Mesendoderm (in vitro differentiated cells): ENCODE results near the gene KCNJ6.
"Not testable (repeated sequence)": the region's sequence is repeated elsewhere in the genome, so short reads cannot be mapped to it uniquely, and the experiment has no call there.

Experiments used
- DNase-seq: peaks from one replicate; pipeline ENCODE4 v3.0.0; 2013
- H2AK5ac ChIP-seq: 2 replicates; pipeline ENCODE4 v1.6.1; 2013; ENCODE audit warnings: low read length, inconsistent platforms
- H2BK120ac ChIP-seq: 2 replicates; pipeline ENCODE4 v1.6.1; 2013; ENCODE audit warnings: low read depth, mild to moderate bottlenecking, low read length, moderate library complexity, mixed read lengths
- H2BK15ac ChIP-seq: replicated peaks from 2 replicates; pipeline ENCODE4 v1.6.1; 2013; ENCODE audit warnings: low read depth, mild to moderate bottlenecking, moderate library complexity
- H2BK5ac ChIP-seq: 2 replicates; pipeline ENCODE4 v1.6.1; 2013; ENCODE audit warnings: low read length, inconsistent platforms
- H3K18ac ChIP-seq: 2 replicates; pipeline ENCODE4 v1.6.1; 2013; ENCODE audit warnings: mild to moderate bottlenecking, low read length, mixed read lengths
- H3K23ac ChIP-seq: one replicate; pipeline ENCODE4 v1.6.1; 2013; ENCODE audit warnings: low read length
- H3K27ac ChIP-seq: 2 replicates; pipeline ENCODE4 v1.5.1; 2013; ENCODE audit warnings: low read depth, mild to moderate bottlenecking, inconsistent platforms, low read length, moderate library complexity
- H3K27me3 ChIP-seq: 2 replicates; pipeline ENCODE4 v1.6.1; 2013; ENCODE audit warnings: low read length, control low read depth, mild to moderate bottlenecking, inconsistent platforms; ENCODE audit not compliant: insufficient read depth, poor library complexity
- H3K36me3 ChIP-seq: 2 replicates; pipeline ENCODE4 v1.6.1; 2013; ENCODE audit warnings: low read length, inconsistent platforms; ENCODE audit not compliant: control insufficient read depth, insufficient read depth
- H3K4ac ChIP-seq: one replicate; pipeline ENCODE4 v1.6.1; 2013; ENCODE audit warnings: low read depth, mild to moderate bottlenecking, low read length, moderate library complexity
- H3K4me1 ChIP-seq: 2 replicates; pipeline ENCODE4 v1.6.1; 2013; ENCODE audit warnings: low read depth, low read length, inconsistent platforms; ENCODE audit not compliant: control insufficient read depth
- H3K4me2 ChIP-seq: 2 replicates; pipeline ENCODE4 v1.6.1; 2013; ENCODE audit warnings: low read length
- H3K4me3 ChIP-seq: 2 replicates; pipeline ENCODE4 v1.5.1; 2013; ENCODE audit warnings: mild to moderate bottlenecking, low read length
- H3K56ac ChIP-seq: one replicate; pipeline ENCODE4 v1.6.1; 2013; ENCODE audit warnings: low read length
- H3K79me1 ChIP-seq: 2 replicates; pipeline ENCODE4 v1.6.1; 2013; ENCODE audit warnings: low read length, inconsistent platforms
- H3K79me2 ChIP-seq: 2 replicates; pipeline ENCODE4 v1.6.1; 2013; ENCODE audit warnings: mild to moderate bottlenecking, low read length; ENCODE audit not compliant: control insufficient read depth, insufficient read depth
- H3K9ac ChIP-seq: 2 replicates; pipeline ENCODE4 v1.6.1; 2013; ENCODE audit warnings: low read length, inconsistent platforms
- H4K5ac ChIP-seq: one replicate; pipeline ENCODE4 v1.6.1; 2013; ENCODE audit warnings: low read length
- H4K8ac ChIP-seq: one replicate; pipeline ENCODE4 v1.6.1; 2013; ENCODE audit warnings: low read depth, mild to moderate bottlenecking, control low read depth, low read length, moderate library complexity
- WGBS: extraction: QIAGEN DNeasy Blood & Tissue Kit; methylation state at CpG from one replicate; pipeline ENCODE4 v1.1.7; 2013; ENCODE audit warnings: low lambda C conversion rate, missing lambda C conversion rate; ENCODE audit not compliant: insufficient coverage; ENCODE audit errors: extremely low coverage; 5-methylcytosine and 5-hydroxymethylcytosine counted together

KCNJ6 gene

DNA sequence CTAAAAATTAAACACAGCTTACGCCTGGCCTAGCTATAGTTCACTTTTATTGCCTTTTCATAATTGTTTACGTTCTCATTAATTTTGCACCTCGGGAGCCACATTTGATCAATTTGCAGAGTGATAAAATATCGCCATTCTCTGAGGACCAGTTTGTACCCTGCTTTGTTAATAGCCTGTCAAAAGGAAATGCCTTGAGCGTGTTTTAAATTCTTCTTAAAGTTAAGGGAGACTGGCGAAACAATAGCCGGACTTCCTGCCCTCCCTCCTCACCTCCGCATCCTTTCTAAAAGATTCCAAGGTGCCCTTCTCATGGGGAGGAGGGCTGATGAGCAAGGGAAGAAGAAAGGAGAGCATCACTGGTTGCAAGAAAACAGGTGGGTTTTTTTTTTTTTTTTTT lies 271.6 kb downstream of the KCNJ6 start:
- no peak overlapping the region for H3K56ac ChIP-seq
- H3K79me2 ChIP-seq: no peaks in the 10 kb centered on the region
- H2AK5ac ChIP-seq: no peak overlapping the region
- H3K4me2 ChIP-seq: no peak overlapping the region
- no peak overlapping the region for H2BK5ac ChIP-seq
- H3K79me1 ChIP-seq: no peaks in the 10 kb centered on the region
- WGBS: no CpG with 5 or more reads among the region's 8 CpGs
- H3K27me3 ChIP-seq: no peaks in the 10 kb centered on the region
- H2BK15ac ChIP-seq: no peak overlapping the region
- no peak overlapping the region for H4K5ac ChIP-seq
- H3K27ac ChIP-seq: no peak overlapping the region
- no peak overlapping the region for H4K8ac ChIP-seq
- no peak overlapping the region for H3K9ac ChIP-seq
- no peak overlapping the region for H3K4me3 ChIP-seq
- H3K23ac ChIP-seq: no peak overlapping the region
- peak; percentile 61 for DNase-seq
- H3K18ac ChIP-seq: no peak overlapping the region
- H3K36me3 ChIP-seq: no peaks in the 10 kb centered on the region
- H2BK120ac ChIP-seq: no peak overlapping the region
- H3K4me1 ChIP-seq: peaks cover 10% of the 10 kb centered on the region
- no peak overlapping the region for H3K4ac ChIP-seq

DNA sequence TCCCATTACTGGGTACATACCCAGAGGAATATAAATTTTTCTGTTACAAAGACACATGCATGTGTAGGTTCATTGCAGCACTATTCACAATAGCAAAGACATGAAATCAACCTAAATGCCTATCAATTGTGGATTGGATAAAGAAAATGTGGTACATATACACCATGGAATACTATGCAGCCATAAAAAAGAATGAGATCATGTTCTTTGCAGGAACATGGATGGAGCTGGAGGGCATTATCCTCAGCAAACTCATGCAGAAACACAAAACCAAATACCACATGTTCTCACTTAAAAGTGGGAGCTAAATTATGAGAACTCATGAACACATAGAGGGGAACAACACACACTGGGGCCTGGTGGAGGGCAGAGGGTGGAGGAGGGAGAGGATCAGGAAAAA lies 272.4 kb downstream of the KCNJ6 start:
- H3K36me3 ChIP-seq, H2BK120ac ChIP-seq, H3K18ac ChIP-seq, H4K8ac ChIP-seq, H3K4me2 ChIP-seq, H3K9ac ChIP-seq, H3K4ac ChIP-seq, H3K23ac ChIP-seq, H3K27me3 ChIP-seq, H2BK15ac ChIP-seq, H3K27ac ChIP-seq, H3K56ac ChIP-seq, H2BK5ac ChIP-seq, H3K79me1 ChIP-seq, DNase-seq, H3K4me3 ChIP-seq, H4K5ac ChIP-seq, H3K79me2 ChIP-seq, H2AK5ac ChIP-seq: not testable (repeated sequence)
- peaks cover 10% of the 10 kb centered on the region for H3K4me1 ChIP-seq

DNA sequence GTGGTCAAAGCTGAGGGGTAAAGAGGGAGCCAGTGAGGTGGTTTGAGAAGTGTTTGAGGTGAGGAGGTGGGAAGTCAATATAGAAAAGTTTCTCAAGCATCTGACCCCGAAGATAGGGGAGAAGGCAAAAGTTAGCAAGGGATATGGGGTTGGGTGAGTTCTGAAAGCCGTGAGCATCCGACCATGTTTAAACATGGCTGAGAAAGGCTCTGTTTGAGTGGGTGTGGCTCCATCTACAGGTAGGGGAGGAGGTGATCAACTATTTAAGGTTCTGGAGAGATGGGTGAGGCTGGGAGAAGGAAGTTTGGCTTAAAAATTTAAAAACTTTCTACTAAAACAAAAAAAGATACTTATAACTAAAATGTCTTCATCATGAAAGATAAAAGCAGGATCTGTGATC lies 273.8 kb downstream of the KCNJ6 start:
- H3K79me2 ChIP-seq: no peaks in the 10 kb centered on the region
- WGBS: no CpG with 5 or more reads among the region's 3 CpGs
- peak overlapping the region; percentile 49 for H3K4ac ChIP-seq
- peak; percentile 84 for DNase-seq
- no peak overlapping the region for H3K23ac ChIP-seq
- peak overlapping the region; percentile 17 for H4K5ac ChIP-seq
- H3K56ac ChIP-seq: peak overlapping the region; percentile 82
- H2BK120ac ChIP-seq: no peak overlapping the region
- H3K79me1 ChIP-seq: no peaks in the 10 kb centered on the region
- peak overlapping the region; percentile 48 for H3K9ac ChIP-seq
- peak overlapping the region; percentile 39 for H2BK15ac ChIP-seq
- H3K18ac ChIP-seq: peak overlapping the region; percentile 23
- H3K36me3 ChIP-seq: no peaks in the 10 kb centered on the region
- H3K4me3 ChIP-seq: no peak overlapping the region
- no peak overlapping the region for H3K27ac ChIP-seq
- H3K4me1 ChIP-seq: peaks cover 10% of the 10 kb centered on the region
- no peaks in the 10 kb centered on the region for H3K27me3 ChIP-seq
- peak overlapping the region; percentile 22 for H2BK5ac ChIP-seq
- H3K4me2 ChIP-seq: no peak overlapping the region
- H2AK5ac ChIP-seq: no peak overlapping the region
- no peak overlapping the region for H4K8ac ChIP-seq

DNA sequence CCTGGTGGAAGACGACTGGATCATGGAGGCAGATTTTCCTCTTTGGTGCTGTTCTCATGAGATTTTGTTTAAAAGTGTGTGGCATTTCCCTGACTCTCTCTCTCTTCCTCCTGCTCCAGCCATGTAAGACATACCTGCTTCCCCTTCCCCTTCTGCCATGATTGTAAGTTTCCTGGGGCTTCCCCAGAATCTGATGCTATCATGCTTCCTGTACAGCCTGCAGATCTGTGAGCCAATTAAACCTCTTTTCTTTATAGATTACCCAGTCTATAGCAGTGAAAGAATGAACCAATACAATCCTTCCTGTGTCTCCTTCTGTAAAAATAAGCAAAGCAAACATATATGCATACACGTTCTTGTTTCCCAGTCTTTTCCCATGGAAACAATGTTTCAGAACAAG lies 276.5 kb downstream of the KCNJ6 start:
- no peak overlapping the region for H3K56ac ChIP-seq
- no peak overlapping the region for H3K18ac ChIP-seq
- no peak overlapping the region for H3K9ac ChIP-seq
- H3K79me2 ChIP-seq: no peaks in the 10 kb centered on the region
- H2BK120ac ChIP-seq: no peak overlapping the region
- H3K23ac ChIP-seq: no peak overlapping the region
- H2BK5ac ChIP-seq: no peak overlapping the region
- H3K4ac ChIP-seq: no peak overlapping the region
- H3K36me3 ChIP-seq: no peaks in the 10 kb centered on the region
- WGBS: no CpG with 5 or more reads among the region's 2 CpGs
- no peak for DNase-seq
- H4K5ac ChIP-seq: no peak overlapping the region
- no peak overlapping the region for H2AK5ac ChIP-seq
- H3K4me1 ChIP-seq: peaks cover 10% of the 10 kb centered on the region
- H3K79me1 ChIP-seq: no peaks in the 10 kb centered on the region
- no peak overlapping the region for H2BK15ac ChIP-seq
- H3K27ac ChIP-seq: no peak overlapping the region
- no peak overlapping the region for H3K4me2 ChIP-seq
- no peaks in the 10 kb centered on the region for H3K27me3 ChIP-seq
- no peak overlapping the region for H3K4me3 ChIP-seq
- H4K8ac ChIP-seq: no peak overlapping the region

DNA sequence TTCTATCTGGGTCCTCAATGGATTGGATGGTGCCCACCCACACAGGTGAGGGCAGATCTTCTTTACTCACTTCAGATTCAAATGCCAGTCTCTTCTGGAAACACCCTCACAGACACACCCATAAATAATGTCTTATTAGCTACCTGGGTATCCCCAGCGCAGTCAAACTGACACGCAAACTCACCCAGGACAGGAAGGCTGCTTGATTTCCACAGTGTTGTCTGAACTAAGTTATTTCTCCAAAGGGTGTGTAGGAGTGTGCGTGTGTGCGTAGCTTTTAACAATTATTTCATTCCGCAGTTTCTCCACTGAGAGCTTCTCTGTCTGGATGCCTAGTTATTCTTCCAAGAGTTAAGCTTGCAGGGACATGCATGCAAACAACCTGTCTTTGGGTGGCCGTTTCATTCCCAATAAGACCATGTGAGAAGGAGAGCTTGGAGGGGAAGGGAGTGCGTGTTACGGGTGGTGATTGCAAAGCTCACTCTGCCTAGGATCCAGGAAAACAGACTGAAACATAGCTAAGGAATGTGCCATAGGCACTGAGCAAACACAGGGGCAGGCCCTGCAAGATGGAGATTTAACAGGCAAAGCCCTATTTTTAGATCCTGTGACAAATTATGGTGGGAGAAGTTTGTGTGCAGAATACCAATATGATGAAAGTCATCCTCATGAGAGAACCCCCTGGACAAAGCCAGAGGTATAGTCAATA lies 280.0 kb downstream of the KCNJ6 start:
- no peak for DNase-seq
- no CpG with 5 or more reads among the region's 8 CpGs for WGBS
- Histone ChIP-seq H3K36me3 (no peaks in the 10 kb centered on the region), H2BK5ac (no peak overlapping the region), H3K4ac (no peak overlapping the region), H4K8ac (no peak overlapping the region), H3K4me2 (no peak overlapping the region), H3K27me3 (no peaks in the 10 kb centered on the region), H2AK5ac (no peak overlapping the region), H3K79me2 (no peaks in the 10 kb centered on the region), H3K23ac (no peak overlapping the region), H3K18ac (no peak overlapping the region), H3K56ac (no peak overlapping the region), H3K4me3 (no peak overlapping the region), H3K9ac (no peak overlapping the region), H2BK15ac (no peak overlapping the region), H4K5ac (no peak overlapping the region), H3K4me1 (peaks cover under 1% of the 10 kb centered on the region), H2BK120ac (no peak overlapping the region), H3K79me1 (no peaks in the 10 kb centered on the region), H3K27ac (no peak overlapping the region)
